GM23338 (cell line): Measurements from ENCODE around the gene ST6GALNAC4. TPM values are rescaled to one million over a fixed set of nuclear protein-coding genes. Genes with fewer than 3 reads are reported as not detected.

Experiments used
- ATAC-seq: fragments of 200-7000 bp; cut with Tn5 transposase; 3 replicates; pipeline ENCODE4 v1.9.1; 2020
- DNase-seq: peaks from one replicate; pipeline ENCODE4 v3.0.0-alpha.2; 2015; ENCODE audit warnings: low spot score
- H2AFZ ChIP-seq: fragments of 200-600 bp; sonication (generic); 2 replicates; pipeline ENCODE4 v1.8.0; 2016; ENCODE audit warnings: antibody characterized with exemption, mild to moderate bottlenecking, moderate library complexity
- H3F3A ChIP-seq: fragments of 200-600 bp; sonication (generic); replicated peaks from 2 replicates; pipeline ENCODE4 v1.8.0; 2017; ENCODE audit warnings: antibody characterized with exemption, mixed run types, low read depth
- H3K27ac ChIP-seq: fragments of 200-600 bp; sonication (generic); 2 replicates; pipeline ENCODE4 v1.6.1; 2016; ENCODE audit warnings: low read depth
- H3K27me3 ChIP-seq: fragments of 200-600 bp; sonication (generic); 2 replicates; pipeline ENCODE4 v1.8.0; 2016; ENCODE audit warnings: mild to moderate bottlenecking, mixed run types, moderate library complexity; ENCODE audit not compliant: insufficient read depth
- H3K36me3 ChIP-seq: fragments of 200-600 bp; sonication (generic); 2 replicates; pipeline ENCODE4 v1.8.0; 2016; ENCODE audit warnings: mild to moderate bottlenecking; ENCODE audit not compliant: insufficient read depth
- H3K4me1 ChIP-seq: fragments of 200-600 bp; sonication (generic); 2 replicates; pipeline ENCODE4 v1.8.0; 2016; ENCODE audit warnings: mild to moderate bottlenecking, moderate library complexity; ENCODE audit not compliant: insufficient read depth
- H3K4me2 ChIP-seq: fragments of 200-600 bp; sonication (generic); 2 replicates; pipeline ENCODE4 v1.7.1; 2017; ENCODE audit warnings: mixed run types
- H3K4me3 ChIP-seq: fragments of 200-600 bp; sonication (generic); 2 replicates; pipeline ENCODE4 v1.6.1; 2016; ENCODE audit warnings: mixed run types
- H3K79me2 ChIP-seq: fragments of 200-600 bp; sonication (generic); replicated peaks from 2 replicates; pipeline ENCODE4 v1.8.0; 2017; ENCODE audit warnings: mild to moderate bottlenecking; ENCODE audit not compliant: insufficient read depth
- H3K9me2 ChIP-seq: fragments of 200-600 bp; sonication (generic); 2 replicates; pipeline ENCODE4 v1.8.0; 2017; ENCODE audit not compliant: insufficient read depth
- H4K20me1 ChIP-seq: fragments of 200-600 bp; sonication (generic); replicated peaks from 2 replicates; pipeline ENCODE4 v1.8.0; 2017; ENCODE audit warnings: mild to moderate bottlenecking; ENCODE audit not compliant: insufficient read depth
- H3K27ac Mint-ChIP-seq: 2 replicates; pipeline ENCODE4 v1.8.0; 2020; ENCODE audit warnings: inconsistent platforms, mild to moderate bottlenecking, moderate library complexity, mixed read lengths
- H3K27me3 Mint-ChIP-seq: 3 replicates; pipeline ENCODE4 v1.8.0; 2022; ENCODE audit warnings: low read depth, mild to moderate bottlenecking, moderate library complexity, mixed read lengths, inconsistent platforms; ENCODE audit not compliant: insufficient read depth, poor library complexity
- H3K36me3 Mint-ChIP-seq: 3 replicates; pipeline ENCODE4 v1.8.0; 2021; ENCODE audit warnings: low read depth, mild to moderate bottlenecking, inconsistent platforms, moderate library complexity, mixed read lengths
- H3K4me1 Mint-ChIP-seq: 3 replicates; pipeline ENCODE4 v1.8.0; 2020; ENCODE audit warnings: mild to moderate bottlenecking, inconsistent platforms, mixed read lengths
- H3K4me3 Mint-ChIP-seq: 3 replicates; pipeline ENCODE4 v1.8.0; 2021; ENCODE audit warnings: moderate library complexity, mild to moderate bottlenecking, inconsistent platforms, mixed read lengths
- H3K9me3 Mint-ChIP-seq: 3 replicates; pipeline ENCODE4 v1.8.0; 2020; ENCODE audit warnings: moderate library complexity, mild to moderate bottlenecking, inconsistent platforms, mixed read lengths
- CREB1 ChIP-seq: fragments of 250-450 bp; sonication (Bioruptor Pico); IDR thresholded peaks from 2 replicates; pipeline ENCODE4 v1.5.0; 2020; ENCODE audit warnings: low read depth, mild to moderate bottlenecking, moderate library complexity
- CTCF ChIP-seq, 2 experiments: fragments of 200-600 bp in 1 of 2; sonication (generic) in 1 of 2; conservative IDR thresholded peaks; 2 replicates each; pipeline versions ENCODE4 v1.5.1 to v1.6.1; 2016 to 2017; ENCODE audit warnings: antibody characterized with exemption in 2 of 2, low read depth in 2 of 2, mild to moderate bottlenecking in 2 of 2, moderate library complexity in 1 of 2
- ETS1 ChIP-seq: IDR thresholded peaks from 2 replicates; pipeline ENCODE4 v1.6.1; 2016; ENCODE audit warnings: antibody characterized with exemption
- EZH2 ChIP-seq: fragments of 200-600 bp; sonication (generic); IDR thresholded peaks from one replicate; pipeline ENCODE4 v1.8.0; 2017; ENCODE audit warnings: antibody characterized with exemption, mild to moderate bottlenecking, low read depth; ENCODE audit not compliant: unreplicated experiment
- EZH2phosphoT487 ChIP-seq: fragments of 200-600 bp; sonication (generic); IDR thresholded peaks from one replicate; pipeline ENCODE4 v1.8.1; 2018; ENCODE audit warnings: antibody characterized with exemption; ENCODE audit not compliant: unreplicated experiment
- JUNB ChIP-seq: IDR thresholded peaks from one replicate; pipeline ENCODE4 v1.6.1; 2016; ENCODE audit warnings: antibody characterized with exemption; ENCODE audit not compliant: unreplicated experiment
- NANOG ChIP-seq: IDR thresholded peaks from 2 replicates; pipeline ENCODE4 v1.6.1; 2016; ENCODE audit warnings: antibody characterized with exemption, borderline replicate concordance
- POLR2AphosphoS5 ChIP-seq: IDR thresholded peaks from 2 replicates; pipeline ENCODE4 v1.6.1; 2016; ENCODE audit warnings: antibody characterized with exemption, low read depth
- REST ChIP-seq: IDR thresholded peaks from one replicate; pipeline ENCODE4 v1.6.1; 2018; ENCODE audit warnings: antibody characterized with exemption; ENCODE audit not compliant: unreplicated experiment
- ZNF331 ChIP-seq: fragments of 250-450 bp; sonication (Bioruptor Pico); IDR thresholded peaks from 2 replicates; pipeline ENCODE4 v1.5.0; 2020; ENCODE audit warnings: low read depth, mild to moderate bottlenecking, moderate library complexity
- ZNF462 ChIP-seq: fragments of 250-450 bp; sonication (Bioruptor Pico); IDR thresholded peaks from 2 replicates; pipeline ENCODE4 v1.5.0; 2020; ENCODE audit warnings: mild to moderate bottlenecking, moderate library complexity
- polyA plus RNA-seq: library from polyadenylated mRNA; unstranded; fragments of >200 nt; fragmentation: Nextera tagmentation; extraction: Ambion mirVana; gene quantifications from 2 replicates; pipeline ENCODE4 v1.2.1, GENCODE V29; 2016
- total RNA-seq: library from RNA; depleted of rRNA; stranded (reverse); fragments of >200 nt; shearing (Covaris generic); gene quantifications from 2 replicates; pipeline ENCODE4 v1.2.3, GENCODE V29; 2014

Gene ST6GALNAC4
- total and polyA plus RNA-seq, 2 experiments from 2014 or later: 8.1 to 35.3 TPM

- TF ChIP-seq ZNF462 (CRISPR knock-in tag) (no peak), POLR2AphosphoS5 (no peak), CTCF (conservative IDR thresholded peaks at IDR 0.05; ENCODE audit: low read depth in 2 of 2) (no peak; a peak in 1 of 4 replicates), ZNF331 (CRISPR knock-in tag) (no peak)
Measured at GRCh38 chr9:127873223-127873691, 43.6 kb downstream of the ST6GALNAC4 start (continued).

- Mint-ChIP-seq H3K4me3 (no peak overlapping the region; the same call in 2 of the 3 replicates), H3K9me3 (no peaks in the 10 kb centered on the region), H3K36me3 (0 out of 3 replicates have a peak, but pooled peaks cover 3% of the 10 kb centered on the region), H3K4me1 (peaks cover 16% of the 10 kb centered on the region), H3K27ac (no peak overlapping the region), H3K27me3 (peaks cover 19% of the 10 kb centered on the region)
- ATAC-seq (no peak), DNase-seq (no peak)
- Histone ChIP-seq H3K4me3 (no peak overlapping the region), H3K27ac (no peak overlapping the region), H3K4me1 (no peaks in the 10 kb centered on the region; the same call in 1 of the 2 replicates), H3K36me3 (no peaks in the 10 kb centered on the region), H3F3A (0 out of 2 replicates have a peak, but pooled peaks cover 3% of the 10 kb centered on the region), H4K20me1 (no peaks in the 10 kb centered on the region), H3K9me2 (no peaks in the 10 kb centered on the region), H3K27me3 (0 out of 2 replicates have a peak, but pooled peaks cover under 1% of the 10 kb centered on the region), H3K79me2 (no peaks in the 10 kb centered on the region), H3K4me2 (no peak overlapping the region), H2AFZ (no peak overlapping the region)
- TF ChIP-seq EZH2phosphoT487: no peak
- TF ChIP-seq JUNB: no peak
- no peak for TF ChIP-seq ETS1
- no peak for TF ChIP-seq NANOG
- no peak for TF ChIP-seq EZH2
- TF ChIP-seq CREB1: no peak
- TF ChIP-seq POLR2AphosphoS5: no peak
- TF ChIP-seq REST: no peak
Measured at GRCh38 chr9:127872369-127873222, 44.2 kb downstream of the ST6GALNAC4 start.
